IPS-NIHi11 (cell line): ENCODE results near the gene CARHSP1.
"Not testable (repeated sequence)": the region's sequence is repeated elsewhere in the genome, so short reads cannot be mapped to it uniquely, and the experiment has no call there.

ENCODE experiments used
- DNase-seq: peaks from one replicate; pipeline ENCODE4 v3.0.0; 2012; ENCODE audit warnings: mixed read lengths, low spot score

The CARHSP1 gene

GRCh38 chr16:8868416-8869211, at the start of gene CARHSP1:
Gene CARHSP1 (minus strand): TSS chr16:8869006. CDS start chr16:8859328, 9,678 bp downstream.
- DNase-seq, result peak; percentile 97

- not testable (repeated sequence) for DNase-seq
Measured at GRCh38 chr16:8917336-8917735, 48.5 kb upstream of the CARHSP1 start.

GRCh38 chr16:8916541-8917225, 47.9 kb upstream of the CARHSP1 start:
- no peak for DNase-seq

GRCh38 chr16:8915722-8916301, 47.0 kb upstream of the CARHSP1 start:
- DNase-seq, result no peak

GRCh38 chr16:8914098-8914497, 45.3 kb upstream of the CARHSP1 start:
- DNase-seq, result no peak

- DNase-seq, result no peak
Measured at GRCh38 chr16:8912793-8913192, 44.0 kb upstream of the CARHSP1 start.

GRCh38 chr16:8910811-8911210, 42.0 kb upstream of the CARHSP1 start:
- DNase-seq, result no peak

GRCh38 chr16:8908810-8909468, 40.1 kb upstream of the CARHSP1 start:
- no peak for DNase-seq

GRCh38 chr16:8907096-8907495, 38.3 kb upstream of the CARHSP1 start:
- DNase-seq, result no peak

GRCh38 chr16:8905795-8906591, 37.2 kb upstream of the CARHSP1 start:
- peak; percentile 62 for DNase-seq

GRCh38 chr16:8905168-8905762, 36.5 kb upstream of the CARHSP1 start:
- no peak for DNase-seq

GRCh38 chr16:8904018-8904430, 35.2 kb upstream of the CARHSP1 start:
- DNase-seq, result no peak

GRCh38 chr16:8903004-8903403, 34.2 kb upstream of the CARHSP1 start:
- DNase-seq, result no peak

GRCh38 chr16:8901320-8901861, 32.6 kb upstream of the CARHSP1 start:
- no peak for DNase-seq

GRCh38 chr16:8900343-8900742, 31.5 kb upstream of the CARHSP1 start:
- no peak for DNase-seq

GRCh38 chr16:8899709-8900317, 31.0 kb upstream of the CARHSP1 start:
- DNase-seq, result no peak

- no peak for DNase-seq
Measured at GRCh38 chr16:8898660-8899318, 30.0 kb upstream of the CARHSP1 start.

GRCh38 chr16:8894736-8895334, 26.0 kb upstream of the CARHSP1 start:
- DNase-seq, result no peak

GRCh38 chr16:8893976-8894690, 25.3 kb upstream of the CARHSP1 start:
- DNase-seq, result no peak
